Measurements from ENCODE around the gene SIN3B.

GRCh38 chr19:16791942-16792341 is 37.3 kb upstream of the SIN3B start:
- TF ChIP-seq CTCF (IDR thresholded peaks at IDR 0.05; ENCODE audit: low read length) (no peak), EZH2 (IDR thresholded peaks at IDR 0.05; ENCODE audit: borderline replicate concordance, low read length) (no peak)
